GM18499 (cell line): Measurements from ENCODE around the gene ZNF514.
"Not testable (repeated sequence)": the region's sequence is repeated elsewhere in the genome, so short reads cannot be mapped to it uniquely, and the experiment has no call there.

Source experiments
- ATAC-seq: cut with Tn5 transposase; IDR thresholded peaks from one replicate; pipeline ENCODE4 v1.9.1; 2021; ENCODE audit warnings: moderate number of reproducible peaks; ENCODE audit not compliant: insufficient read depth, unreplicated experiment

The ZNF514 gene

DNA sequence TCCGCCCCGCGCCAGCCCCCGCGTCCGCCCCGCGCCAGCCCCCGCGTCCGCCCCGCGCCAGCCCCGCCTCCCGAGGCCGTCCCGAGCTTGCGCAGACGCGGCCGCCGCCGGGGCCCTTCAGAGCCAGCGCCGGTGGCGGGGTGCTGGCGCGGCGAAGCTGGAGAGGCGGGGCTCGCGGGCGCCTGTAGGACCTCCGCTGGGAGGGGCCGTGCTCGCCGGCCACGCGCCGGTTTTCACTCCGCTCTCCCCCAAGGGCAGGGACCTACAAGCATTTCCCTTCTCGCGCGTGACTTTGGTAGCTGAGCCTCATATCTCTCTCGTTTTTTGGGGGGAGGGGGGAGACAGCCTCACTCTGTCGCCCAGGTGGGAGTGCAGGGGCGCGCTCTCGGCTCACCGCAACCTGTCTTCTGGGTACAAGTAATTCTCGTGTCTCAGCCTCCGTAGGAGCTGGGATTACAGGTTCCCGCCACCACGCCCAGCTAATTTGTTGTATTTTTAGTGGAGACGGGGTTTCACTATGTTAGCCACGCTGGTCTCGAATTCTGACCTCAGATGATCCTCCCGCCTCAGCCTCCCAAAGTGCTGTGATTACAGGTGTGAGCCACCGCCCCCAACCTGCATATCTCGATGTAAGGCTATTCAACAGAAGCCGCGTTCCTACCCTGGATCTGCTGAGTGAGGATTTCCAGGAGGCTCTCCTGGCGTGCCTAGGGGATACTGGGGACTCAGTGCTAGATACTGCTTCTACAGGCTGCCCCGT, at the start of gene ZNF514:
Gene ZNF514, minus strand, starts transcription at position 159 of the 760 bp plus-strand sequence. CDS start 6,595 bp downstream, outside the sequence.
- no peak for ATAC-seq

DNA sequence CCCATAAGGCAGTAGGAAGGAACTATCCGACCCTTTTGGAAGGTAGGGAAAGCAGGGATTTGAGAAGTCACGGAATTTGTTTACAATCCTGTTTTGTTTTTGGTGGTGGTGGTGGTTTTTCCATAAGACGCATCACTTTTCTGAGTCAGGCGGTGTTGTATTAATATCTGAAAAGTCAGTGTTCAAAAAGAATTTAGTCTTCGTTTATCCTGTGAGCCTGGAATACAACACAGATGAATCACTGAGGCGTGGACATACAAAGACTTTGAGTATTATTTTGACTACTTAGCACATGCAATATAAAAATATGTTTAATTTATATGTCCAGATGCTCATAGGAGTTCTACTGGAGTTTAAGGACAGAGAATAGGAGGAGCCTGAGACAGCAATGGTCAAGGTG, 48.5 kb upstream of the ZNF514 start:
- ATAC-seq, result no peak

DNA sequence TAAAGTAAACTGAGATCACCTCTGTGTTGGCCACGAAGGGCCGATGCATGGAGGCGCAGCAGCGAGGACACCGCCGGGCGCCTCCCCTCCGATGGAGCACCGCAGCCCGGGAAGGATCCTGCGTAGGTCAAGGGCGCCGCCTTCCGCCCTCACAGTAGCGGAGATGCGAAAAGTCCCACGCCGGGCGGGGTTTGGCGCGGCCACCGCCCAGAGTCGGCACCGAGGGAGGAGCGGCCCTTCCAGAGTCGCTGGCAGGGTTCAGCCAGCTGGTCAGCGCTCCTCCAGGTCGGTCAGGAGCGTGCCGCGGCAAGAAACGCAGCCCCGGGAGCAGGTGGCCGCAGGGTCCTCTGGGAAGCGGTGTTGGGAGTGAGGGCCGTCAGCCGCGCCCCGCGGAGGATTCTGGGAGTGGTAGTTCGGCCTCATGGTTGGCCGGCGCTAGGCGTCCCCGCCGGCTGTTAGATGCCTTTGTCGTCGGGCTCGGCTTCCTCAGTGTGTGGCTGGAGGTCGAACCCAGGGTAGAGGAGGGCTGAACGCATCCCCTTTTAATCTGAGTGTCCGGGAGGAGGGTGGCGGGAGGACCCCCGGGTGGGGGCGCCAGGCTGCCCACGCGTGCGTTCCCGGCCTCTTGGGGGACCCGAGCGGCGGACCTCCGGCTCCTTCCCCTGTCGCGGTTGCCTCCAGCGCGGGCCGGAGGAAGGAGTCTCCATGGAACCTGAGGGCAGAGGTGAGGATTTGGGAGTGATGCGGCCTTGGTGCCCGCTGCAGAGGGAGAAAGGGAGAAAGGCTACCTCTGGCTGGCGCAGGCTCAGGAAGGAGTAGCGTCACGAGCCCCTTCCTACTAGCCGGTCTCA, 47.7 kb upstream of the ZNF514 start, which contains the start of gene ZNF892:
Gene ZNF892, plus strand, starts transcription at position 411 of the 851 bp plus-strand sequence. Its CDS starts 295 bp downstream, at position 706.
- ATAC-seq, result peak; percentile 92

DNA sequence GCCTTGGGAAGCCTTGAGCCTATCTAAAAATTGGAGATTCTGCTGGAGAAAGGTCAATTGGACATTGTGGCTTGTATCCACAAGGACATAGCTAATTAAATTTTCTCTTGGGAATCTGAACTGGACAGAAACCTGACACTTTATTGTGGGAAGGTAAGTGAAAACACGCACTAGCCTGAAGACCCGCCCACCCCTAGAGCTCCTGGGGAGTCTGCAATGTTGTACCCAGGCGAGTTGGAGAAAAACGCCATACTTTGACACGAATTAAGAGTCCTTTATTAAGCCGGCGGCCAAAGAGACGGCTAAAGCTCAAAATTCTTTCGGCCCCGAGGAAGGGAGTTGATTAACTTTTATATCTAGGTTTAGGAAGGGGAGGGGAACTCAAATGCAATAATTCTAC, 46.4 kb upstream of the ZNF514 start:
- ATAC-seq, result no peak

DNA sequence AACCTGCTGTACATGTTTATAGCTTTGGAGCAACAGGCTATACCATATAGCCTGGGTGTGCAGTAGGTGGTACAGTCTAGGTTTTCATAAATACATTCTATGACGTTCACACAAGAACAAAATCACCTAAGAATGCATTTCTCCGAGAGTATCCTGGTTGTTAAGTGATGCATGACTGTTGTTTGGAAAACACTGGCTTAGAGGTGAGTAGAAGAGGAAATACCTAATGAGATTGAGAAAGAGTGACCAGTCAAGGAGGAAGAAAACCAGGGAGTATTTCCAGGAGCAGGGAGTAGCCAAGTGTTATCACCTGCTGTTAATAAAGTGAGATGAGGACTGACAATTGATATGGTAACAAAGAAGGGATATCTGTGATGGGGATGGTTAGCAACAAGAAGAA, 44.7 kb upstream of the ZNF514 start:
- ATAC-seq, result no peak

DNA sequence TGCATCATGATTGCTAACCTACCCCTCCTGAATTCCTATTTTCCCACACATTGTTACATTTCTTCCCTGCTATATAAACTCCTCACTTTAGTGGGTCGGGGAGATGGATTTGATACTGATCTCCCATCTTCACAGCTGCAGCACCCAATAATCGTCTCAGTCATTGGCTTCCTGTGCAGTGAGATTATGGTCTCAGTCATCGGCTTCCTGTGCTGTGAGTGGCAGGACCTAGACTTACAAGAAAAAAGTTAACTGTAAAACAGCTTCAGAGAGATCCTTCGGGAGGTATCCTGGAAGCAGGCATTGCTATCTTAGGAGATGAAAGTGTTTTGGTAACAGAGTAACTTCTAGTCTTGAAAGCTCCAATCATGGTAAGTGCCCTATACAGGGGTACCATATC, 44.3 kb upstream of the ZNF514 start:
- ATAC-seq, result no peak

DNA sequence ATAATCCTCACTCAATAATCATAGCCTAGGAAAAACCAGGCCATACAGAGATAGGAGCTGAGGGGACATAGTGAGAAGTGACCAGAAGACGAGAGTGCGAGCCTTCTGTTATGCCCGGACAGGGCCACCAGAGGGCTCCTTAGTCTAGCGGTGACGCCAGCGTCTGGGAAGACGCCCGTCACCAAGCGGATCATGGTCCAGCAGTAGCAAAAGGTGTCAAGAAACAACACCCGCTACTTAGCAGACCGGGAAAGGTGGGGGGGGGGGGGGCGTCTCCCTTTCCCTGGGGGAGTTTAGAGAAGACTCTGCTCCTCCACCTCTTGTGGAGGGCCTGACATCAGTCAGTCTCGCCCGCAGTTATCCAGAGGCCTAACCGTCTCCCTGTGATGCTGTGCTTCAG, 33.3 kb upstream of the ZNF514 start:
- not testable (repeated sequence) for ATAC-seq

DNA sequence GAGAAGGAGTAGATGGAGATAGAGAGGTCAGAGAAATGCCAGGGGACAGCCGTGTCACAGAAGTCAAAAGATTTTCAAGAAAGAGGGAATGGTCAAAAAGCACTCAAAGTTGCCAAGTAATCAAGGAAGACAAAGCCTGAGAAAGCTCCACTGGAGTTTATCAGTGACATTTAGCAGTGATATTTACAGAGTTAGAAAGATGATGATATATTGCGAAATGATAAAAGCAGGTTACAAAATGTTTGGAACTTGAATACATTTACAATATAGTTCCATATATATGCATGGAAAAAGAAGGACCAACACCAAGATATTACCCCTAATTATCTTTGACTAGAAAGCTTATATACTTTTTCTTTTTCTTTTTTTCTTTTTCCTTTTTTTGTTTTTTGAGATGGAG, 26.3 kb upstream of the ZNF514 start:
- no peak for ATAC-seq

DNA sequence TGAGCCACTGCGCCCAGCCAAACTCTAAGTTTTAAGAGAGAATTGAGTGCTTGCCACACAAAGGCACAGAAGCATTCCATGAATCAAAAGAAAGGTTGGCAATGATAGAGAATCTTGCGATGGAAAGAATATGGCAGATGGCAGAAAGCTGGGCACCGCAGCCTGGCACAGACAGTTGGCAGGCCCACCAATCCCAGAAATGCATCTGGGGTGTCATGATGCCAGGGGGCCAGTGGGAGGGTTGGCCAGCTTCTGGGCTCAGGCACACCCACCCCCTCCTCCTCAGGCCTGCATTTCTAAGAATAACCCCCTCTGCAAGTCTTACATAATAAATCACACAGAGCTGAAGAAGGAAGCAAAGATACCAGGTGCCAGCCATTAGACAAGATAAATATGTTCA, 25.5 kb upstream of the ZNF514 start:
- no peak for ATAC-seq

DNA sequence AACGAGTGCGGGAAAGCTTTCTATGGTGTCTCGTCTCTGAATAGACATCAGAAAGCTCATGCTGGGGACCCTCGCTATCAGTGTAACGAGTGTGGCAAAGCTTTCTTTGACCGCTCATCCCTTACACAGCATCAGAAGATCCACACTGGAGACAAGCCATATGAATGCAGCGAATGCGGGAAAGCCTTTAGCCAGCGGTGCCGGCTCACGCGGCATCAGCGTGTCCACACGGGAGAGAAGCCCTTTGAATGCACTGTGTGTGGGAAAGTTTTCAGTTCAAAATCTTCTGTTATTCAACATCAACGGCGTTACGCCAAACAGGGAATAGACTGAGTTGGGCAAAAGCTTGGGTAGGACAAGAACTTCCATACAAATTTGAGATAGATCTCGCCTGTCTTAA, 22.1 kb upstream of the ZNF514 start:
- ATAC-seq, result no peak

DNA sequence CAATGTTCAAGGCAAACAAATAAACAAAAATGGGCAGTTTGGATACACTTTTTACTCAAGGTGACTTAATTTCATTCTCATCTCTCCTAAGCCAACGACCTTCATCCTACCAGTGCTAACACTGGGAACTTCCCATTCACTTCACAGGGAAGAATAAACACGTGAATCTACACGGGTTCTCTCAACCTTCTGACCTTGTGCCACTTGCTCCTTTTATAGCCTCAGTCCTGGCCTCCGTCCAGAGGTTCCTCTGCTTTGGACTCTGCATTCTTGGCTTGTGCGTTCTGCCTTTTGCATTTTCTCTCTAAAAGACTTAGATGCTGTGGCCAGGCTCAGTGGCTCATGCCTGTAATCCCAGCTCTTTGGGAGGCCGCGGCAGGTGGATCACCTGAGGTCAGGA, 19.8 kb upstream of the ZNF514 start:
- no peak for ATAC-seq

DNA sequence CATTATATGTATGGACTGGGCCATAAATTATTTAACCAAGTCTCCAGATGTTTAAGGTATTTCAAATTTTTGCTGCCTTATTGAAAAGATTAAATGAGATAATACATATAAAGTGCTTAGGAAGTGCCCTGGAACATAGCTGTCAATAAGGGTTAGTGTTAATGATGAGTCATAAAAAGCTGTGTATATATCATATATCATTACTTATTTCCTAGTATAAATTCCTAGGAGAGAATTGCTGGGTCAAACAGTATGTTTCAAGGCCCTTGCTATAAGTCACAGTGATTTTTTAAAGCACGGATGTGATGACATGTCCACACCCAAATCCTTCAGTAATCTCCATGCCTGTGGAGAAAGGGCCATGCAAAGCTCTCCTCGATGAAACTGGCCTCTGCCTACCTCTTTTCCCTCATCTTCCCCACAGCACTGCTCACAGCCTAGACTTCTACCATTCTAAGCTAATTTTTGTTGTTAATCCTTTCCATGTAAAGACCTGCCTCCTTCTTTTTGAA, 14.4 kb upstream of the ZNF514 start:
- no peak for ATAC-seq

DNA sequence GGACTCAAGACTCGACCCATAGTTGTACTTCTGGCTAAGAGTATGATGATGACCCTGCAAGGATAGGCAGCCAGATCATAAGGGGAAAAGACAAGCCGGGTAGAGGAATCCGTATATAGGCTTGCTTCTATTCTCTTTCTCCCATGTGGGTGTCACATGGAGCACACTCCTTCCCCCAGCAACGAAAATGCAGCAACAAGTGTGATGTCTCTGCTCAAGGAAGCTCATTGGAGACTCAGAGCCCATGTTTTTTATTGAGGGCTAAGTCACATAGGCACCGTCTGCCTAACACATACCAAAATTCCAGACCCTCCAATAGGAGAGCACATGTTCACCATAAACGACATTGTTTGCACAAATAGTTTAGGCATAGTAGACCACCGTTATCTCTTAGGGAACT, 12.3 kb upstream of the ZNF514 start:
- ATAC-seq, result no peak

DNA sequence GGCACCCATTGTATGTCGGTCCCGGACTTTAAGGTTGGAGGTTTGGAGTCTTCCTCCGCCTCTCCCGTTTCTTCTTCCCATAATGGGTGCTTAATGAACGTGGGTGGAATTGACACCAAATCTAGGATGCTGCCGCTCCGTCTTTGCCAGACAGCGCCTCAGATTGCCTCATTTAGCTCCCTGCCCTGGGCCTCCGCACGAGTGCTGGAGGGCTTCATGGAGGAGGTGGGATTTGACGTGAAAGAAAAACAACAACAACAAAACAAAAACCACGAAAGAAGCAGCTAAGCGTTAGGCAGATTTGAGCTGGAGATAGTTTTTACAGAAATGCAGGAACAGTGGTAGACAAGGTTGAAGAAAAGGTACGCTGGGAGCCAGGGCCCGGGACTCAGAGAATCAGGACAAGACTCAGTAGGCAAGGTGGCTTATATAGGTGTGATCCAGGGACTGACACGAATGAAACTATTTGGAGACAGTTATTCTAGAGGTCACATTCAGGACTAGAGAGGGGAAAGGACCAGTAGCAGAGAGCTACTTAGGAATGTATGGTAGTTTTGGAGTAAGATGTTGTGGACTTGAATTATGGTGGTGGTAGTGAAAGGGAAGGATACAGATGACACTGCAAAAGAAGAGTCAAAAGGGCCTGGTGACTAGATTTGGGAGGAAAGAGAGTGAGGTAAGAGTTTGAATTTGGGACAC, 6.6 kb upstream of the ZNF514 start:
- no peak for ATAC-seq

DNA sequence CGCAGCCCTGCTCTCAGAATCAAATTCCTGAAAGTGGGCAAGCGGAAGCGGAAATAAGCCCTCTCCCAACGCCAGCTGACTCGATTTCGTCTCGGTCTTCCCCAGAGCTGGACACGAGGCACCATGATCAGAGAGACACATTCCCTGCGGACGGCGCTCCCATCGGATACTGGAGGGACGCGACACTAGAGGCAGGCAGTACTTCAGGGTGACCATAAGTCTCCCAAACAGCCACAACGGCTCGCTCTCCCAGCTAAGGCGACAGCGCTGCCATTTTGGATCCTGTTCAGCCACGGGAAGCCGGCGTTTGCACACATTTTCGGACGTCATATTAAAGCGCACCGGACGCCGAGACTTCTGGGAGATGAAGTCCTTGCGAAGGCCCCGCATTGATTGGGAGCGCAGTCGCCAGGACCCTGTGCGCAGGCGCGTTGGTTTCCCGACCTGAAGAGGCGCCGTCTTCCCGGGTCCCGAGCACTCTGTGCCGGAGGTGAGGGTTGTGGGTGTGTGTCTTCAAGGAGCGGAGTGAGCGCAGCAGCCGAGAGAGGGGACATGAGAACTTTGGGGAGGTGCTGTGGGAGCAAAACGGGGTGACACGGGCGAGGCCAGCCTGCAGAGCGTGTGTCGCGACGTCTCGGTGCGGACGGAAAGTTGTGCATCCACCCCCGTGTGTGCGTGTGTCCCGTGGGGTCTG, 5.9 kb upstream of the ZNF514 start, which contains the start of gene ZNF2:
Gene ZNF2, plus strand, starts transcription at position 439 of the 694 bp plus-strand sequence. CDS start 10,418 bp downstream, outside the sequence.
- peak; percentile 88 for ATAC-seq

DNA sequence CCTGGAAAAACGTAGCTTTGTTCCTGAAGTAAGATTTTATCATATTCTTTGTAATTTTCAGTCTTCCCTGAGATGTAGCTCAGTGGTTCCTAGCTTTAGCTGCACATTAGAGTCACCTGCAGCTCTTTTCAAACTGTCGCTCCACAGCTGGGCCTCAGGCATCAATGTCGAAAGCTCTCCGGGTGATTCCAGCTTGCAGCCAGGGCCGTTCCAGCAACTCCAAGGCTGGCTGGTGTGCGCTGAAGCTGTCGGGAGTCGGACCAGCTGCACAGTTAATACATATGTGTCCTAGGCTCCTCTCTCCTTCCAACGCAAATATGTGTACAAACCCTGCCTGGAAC, 5.4 kb upstream of the ZNF514 start:
- no peak for ATAC-seq

DNA sequence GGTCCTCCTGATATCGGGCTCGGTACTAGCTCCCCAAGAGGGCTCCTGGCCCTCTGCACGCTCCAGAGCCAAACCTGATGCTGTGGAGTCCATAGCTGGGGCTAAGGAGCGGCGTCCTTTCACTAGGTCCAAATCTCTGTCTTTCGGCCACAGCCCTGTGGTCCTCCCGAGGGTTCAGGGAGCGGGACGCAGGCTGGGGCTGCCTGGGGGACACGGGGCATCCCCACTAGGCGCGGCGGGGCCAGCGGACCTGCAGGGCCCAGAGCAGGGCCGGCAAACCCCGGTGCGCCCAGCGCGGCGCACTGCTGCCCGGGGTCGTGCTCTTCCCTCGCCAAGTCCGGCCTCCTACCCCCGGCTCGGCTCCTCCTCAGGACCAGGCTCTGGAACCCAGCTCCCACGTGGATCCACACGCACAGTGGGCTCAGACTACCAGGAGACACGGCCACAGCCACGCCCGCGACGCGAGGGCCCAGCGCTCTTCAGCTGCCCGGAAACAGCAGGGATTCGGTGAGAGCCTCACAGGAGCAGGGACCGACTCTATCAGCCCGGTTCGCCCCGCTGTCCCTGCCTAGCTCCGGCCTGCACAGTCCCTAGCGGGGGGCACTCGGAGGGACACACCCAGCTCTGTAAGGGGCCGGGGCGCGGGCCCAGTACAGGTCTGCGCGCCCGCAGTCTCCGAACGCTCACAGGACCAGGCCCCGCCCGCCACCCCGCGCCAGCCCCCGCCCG, 593 bp downstream of the ZNF514 start:
- ATAC-seq, result no peak

DNA sequence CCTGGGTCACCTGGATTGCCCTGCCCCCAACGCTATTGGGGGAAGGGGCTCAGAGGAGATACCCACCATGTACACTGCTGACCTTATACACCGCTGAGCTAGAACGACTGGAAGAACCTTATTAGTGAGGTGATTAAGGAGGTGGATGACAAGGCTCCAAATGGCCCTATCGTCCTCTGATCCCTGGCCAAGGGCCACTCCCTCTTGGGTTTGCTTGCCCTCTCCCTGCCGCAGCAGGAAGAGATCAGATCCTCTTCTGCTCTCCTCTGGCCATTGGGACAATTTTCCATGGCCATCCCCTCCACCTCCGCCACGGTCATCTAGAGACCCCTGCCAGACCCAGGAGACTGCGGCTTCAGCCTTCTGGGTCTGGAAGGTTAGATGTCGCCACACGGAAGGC, 1.2 kb downstream of the ZNF514 start:
- no peak for ATAC-seq

DNA sequence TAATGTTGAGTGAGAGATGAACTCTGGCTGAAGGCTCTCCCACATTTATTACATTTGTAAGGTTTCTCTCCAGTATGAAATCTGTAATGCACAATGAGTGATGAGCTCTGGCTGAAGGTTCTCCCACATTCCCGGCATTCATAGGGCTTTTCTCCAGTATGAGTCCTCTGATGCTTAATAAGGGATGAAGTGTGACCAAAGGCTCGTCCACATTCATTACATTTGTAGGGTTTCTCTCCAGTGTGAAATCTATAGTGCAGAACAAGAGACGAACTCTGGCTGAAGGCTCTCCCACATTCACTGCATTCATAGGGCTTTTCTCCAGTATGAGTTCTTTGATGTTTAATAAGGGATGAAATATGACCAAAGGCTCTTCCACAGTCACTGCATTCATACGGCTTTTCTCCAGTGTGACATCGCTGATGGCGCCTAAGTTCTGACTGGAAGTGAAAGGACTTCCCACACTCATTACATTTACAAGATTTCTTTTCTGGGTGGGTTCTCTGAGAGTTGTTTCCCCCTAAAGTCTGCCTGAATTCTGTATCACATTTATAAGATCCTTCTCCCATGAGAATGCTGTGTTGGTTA, 10.2 kb downstream of the ZNF514 start:
- no peak for ATAC-seq
